H54 (cell line): ENCODE data around the gene AGO4.
A peak's percentile ranks its signal among the peaks of the same experiment; 100 is the strongest.
"Not testable (repeated sequence)": the region's sequence is repeated elsewhere in the genome, so short reads cannot be mapped to it uniquely, and the experiment has no call there.

Experiments
- DNase-seq: peaks from one replicate; pipeline ENCODE4 v3.0.0; 2011; ENCODE audit warnings: low spot score, mixed read lengths; ENCODE audit not compliant: insufficient read length
- FAIRE-seq: peaks from 3 replicates; lab custom pipeline; 2011; peaks lifted over from hg19 to GRCh38; lab: Jason Lieb, UNC
- POLR2A ChIP-seq: IDR thresholded peaks from 2 replicates; pipeline ENCODE4 v1.6.1; 2011; ENCODE audit warnings: low read depth, mild to moderate bottlenecking, low read length

The AGO4 gene

DNA sequence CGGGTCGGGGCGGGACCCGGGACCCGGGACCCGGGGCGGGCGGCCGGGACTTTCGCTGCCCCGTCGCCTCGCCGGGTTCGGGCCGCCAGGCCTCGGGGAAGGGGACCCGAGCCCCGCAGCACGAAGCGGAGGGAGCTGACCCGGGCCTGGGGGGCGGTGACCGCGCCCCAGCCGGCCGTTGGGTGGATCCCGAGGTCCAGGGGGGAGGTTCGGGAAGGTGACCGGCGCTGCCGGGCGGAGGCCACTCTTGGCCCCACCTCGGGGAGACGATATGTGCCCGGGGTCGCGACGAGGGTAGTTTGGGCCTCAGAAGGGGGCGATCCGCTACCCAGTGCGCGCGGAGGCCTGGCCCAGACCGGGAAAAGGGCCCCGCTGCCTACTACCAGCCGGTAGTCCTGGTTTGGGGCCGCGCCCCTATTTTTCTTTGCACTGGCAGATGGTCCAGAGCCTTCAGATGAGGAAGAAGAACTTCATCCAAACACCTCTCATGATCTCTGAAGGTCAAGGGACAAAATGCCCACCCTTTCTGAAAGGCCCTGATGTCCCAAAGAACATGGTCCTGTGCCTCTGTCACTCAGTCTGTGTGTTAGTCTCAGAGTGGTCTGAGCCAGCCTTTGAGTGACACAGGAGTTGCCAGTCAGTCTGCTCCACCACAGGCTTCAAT, 766 bp downstream of the AGO4 start:
- DNase-seq = peak; percentile 44
- FAIRE-seq = no peak

GRCh38 chr1:35809114-35810095, 1.6 kb downstream of the AGO4 start:
- DNase-seq (no peak), FAIRE-seq (no peak)
- no peak for TF ChIP-seq POLR2A

More for the DNA sequence above, 766 bp downstream of the AGO4 start:
- peak; percentile 36 for TF ChIP-seq POLR2A

- FAIRE-seq = peak; percentile 50
- DNase-seq = no peak
- no peak for TF ChIP-seq POLR2A
These were observed 2.5 kb downstream of the AGO4 start for GRCh38 chr1:35810096-35810881.

DNA sequence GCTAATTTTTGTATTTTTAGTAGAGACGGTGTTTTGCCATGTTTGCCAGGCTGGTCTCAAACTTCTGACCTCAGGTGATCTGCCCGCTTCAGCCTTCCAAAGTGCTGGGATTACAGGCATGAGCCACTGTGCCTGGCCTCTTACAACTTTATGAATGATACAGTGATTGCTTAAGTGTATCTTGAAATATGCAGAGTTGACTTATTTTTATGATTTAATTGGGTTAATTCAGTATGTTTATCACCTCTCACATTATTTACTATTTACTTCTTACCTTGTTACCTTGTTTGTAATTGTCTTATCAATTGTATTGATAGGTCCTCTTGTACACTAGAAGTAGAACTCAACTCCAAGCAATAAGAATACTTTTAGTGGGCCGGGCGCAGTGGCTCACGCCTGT, 4.9 kb downstream of the AGO4 start:
- DNase-seq, FAIRE-seq: not testable (repeated sequence)

GRCh38 chr1:35825255-35825654, 17.4 kb downstream of the AGO4 start:
- no peak for TF ChIP-seq POLR2A
- DNase-seq = no peak
- no peak for FAIRE-seq

- DNase-seq (no peak), FAIRE-seq (peak; percentile 55)
- TF ChIP-seq POLR2A = no peak
These were observed 24.6 kb downstream of the AGO4 start for GRCh38 chr1:35832276-35832905.

DNA sequence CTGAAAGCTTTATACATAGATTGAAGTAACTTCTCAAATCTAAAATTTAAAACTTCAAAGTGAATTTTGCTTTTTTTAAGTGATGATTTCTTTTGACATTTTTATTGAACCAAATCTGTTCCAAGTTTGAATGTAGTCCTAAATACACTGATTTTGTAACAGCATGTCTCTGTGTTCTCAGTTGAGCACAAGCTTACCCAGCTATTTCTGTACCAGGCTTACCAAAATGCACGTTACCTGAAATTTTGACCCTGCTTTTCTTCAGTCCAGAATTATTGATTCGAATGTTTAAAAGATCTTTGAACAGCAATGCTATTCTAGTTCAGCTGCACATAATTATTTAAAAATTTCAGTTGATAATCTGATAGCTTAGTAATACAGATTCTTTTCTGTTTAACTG, 25.6 kb downstream of the AGO4 start:
- DNase-seq = no peak
- TF ChIP-seq POLR2A = no peak
- no peak for FAIRE-seq

- FAIRE-seq (no peak), DNase-seq (no peak)
- no peak for TF ChIP-seq POLR2A
These were observed 26.4 kb downstream of the AGO4 start for GRCh38 chr1:35834218-35834617.

DNA sequence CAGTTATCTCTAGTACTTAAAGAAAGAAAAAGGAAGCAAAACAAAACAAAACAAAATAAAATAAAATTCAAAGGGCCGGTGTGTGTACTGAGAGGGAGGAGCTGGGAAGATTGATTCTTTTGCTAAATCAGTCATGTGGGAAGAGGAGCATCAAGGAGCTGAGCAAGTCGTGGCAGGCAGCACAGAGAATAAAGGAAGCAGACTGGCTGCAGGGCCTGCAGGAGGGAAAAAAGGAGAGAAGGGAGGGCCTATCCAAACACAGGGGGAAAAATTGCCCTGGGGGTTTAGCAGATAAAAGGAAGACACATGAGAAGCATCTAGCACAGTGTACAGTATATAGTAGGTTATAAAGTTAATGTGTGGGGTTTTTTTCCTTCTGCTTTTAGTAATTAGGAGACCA, 27.6 kb downstream of the AGO4 start:
- DNase-seq = no peak
- FAIRE-seq = no peak
- TF ChIP-seq POLR2A = no peak

DNA sequence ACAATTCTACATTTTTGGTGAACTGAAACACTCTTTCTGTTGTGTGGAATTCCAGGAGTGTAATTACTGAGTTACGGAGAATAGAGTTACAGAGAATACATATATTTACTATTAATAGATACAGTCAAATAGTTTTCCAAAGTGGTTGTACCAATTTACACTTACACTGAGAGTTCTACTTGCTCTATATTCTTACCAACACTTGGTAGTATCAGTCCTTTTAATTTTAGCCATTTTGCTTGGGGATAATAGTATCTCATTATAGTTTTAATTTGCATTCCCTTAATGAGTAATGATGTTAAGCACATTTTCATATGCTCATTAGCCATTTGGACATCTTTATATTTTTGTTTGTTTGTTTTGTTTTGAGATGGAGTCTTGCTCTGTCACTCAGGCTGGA, 28.9 kb downstream of the AGO4 start:
- FAIRE-seq = no peak
- no peak for TF ChIP-seq POLR2A
- no peak for DNase-seq

GRCh38 chr1:35838693-35839245, 31.0 kb downstream of the AGO4 start:
- FAIRE-seq (no peak), DNase-seq (no peak)
- TF ChIP-seq POLR2A = no peak

DNA sequence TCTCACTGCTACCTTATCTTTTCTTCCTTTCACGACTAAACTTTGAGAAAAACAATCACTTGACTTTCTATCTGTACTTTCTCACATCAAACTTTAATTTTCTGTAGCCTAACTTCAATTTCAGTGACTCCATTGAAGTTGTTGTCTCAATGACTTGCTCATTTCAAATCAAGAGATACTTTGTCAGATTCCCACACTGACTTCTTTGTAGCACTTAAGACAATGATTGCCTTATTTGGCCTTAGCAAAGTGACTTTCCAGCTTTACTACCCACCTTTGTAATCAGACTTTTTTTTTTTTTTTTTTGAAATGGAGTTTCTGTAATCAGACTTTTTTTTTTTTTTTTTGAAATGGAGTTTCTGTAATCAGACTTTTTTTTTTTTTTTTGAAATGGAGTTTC, 37.0 kb downstream of the AGO4 start:
- DNase-seq (no peak), FAIRE-seq (no peak)
- no peak for TF ChIP-seq POLR2A

- no peak for DNase-seq
- no peak for FAIRE-seq
- TF ChIP-seq POLR2A = no peak
These were observed 38.0 kb downstream of the AGO4 start for GRCh38 chr1:35845766-35846165.
